ENCODE measurements around the gene EVC.

The EVC gene

DNA sequence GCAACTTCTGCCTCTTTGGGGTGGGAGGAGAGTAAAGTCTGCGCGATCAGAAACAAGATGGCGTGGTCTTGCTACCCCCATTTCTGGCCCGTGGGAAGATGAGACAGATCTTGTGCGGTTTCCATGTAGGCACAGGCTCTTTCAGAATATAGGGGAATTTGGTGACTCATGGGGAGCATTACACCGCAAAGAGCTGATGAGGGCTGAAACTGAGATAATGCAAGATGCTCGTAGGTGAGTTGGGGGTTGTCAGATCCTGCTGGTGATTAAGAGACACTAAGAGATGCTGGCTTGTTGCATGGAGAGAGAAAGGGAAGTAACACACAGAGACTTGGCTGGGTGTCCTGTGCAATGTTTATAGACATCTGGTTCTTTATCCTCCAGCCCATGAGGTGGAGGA, 1.5 kb downstream of the EVC start:
- Histone ChIP-seq H3K27ac (no peak overlapping the region), H3K27me3 (no peaks in the 10 kb centered on the region), H3K9me3 (peaks cover 0 to 5% (median 0%) of the 10 kb centered on the region in 3 donors), H3K4me1 (peaks cover 0 to 36% (median 22%) of the 10 kb centered on the region in 4 donors), H3K36me3 (peaks cover 0 to 4% (median 0%) of the 10 kb centered on the region in 3 donors), H3K4me3 (peak overlapping the region in 1 of 2 donors; percentile 64)
- no peak for DNase-seq
- intact Hi-C loops (cut with DNase I; ENCODE audit: low total_unique reads) = no loop called here
- TF ChIP-seq, protein P1, sequence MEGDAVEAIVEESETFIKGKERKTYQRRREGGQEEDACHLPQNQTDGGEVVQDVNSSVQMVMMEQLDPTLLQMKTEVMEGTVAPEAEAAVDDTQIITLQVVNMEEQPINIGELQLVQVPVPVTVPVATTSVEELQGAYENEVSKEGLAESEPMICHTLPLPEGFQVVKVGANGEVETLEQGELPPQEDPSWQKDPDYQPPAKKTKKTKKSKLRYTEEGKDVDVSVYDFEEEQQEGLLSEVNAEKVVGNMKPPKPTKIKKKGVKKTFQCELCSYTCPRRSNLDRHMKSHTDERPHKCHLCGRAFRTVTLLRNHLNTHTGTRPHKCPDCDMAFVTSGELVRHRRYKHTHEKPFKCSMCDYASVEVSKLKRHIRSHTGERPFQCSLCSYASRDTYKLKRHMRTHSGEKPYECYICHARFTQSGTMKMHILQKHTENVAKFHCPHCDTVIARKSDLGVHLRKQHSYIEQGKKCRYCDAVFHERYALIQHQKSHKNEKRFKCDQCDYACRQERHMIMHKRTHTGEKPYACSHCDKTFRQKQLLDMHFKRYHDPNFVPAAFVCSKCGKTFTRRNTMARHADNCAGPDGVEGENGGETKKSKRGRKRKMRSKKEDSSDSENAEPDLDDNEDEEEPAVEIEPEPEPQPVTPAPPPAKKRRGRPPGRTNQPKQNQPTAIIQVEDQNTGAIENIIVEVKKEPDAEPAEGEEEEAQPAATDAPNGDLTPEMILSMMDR (IDR thresholded peaks at IDR 0.05) = no peak

DNA sequence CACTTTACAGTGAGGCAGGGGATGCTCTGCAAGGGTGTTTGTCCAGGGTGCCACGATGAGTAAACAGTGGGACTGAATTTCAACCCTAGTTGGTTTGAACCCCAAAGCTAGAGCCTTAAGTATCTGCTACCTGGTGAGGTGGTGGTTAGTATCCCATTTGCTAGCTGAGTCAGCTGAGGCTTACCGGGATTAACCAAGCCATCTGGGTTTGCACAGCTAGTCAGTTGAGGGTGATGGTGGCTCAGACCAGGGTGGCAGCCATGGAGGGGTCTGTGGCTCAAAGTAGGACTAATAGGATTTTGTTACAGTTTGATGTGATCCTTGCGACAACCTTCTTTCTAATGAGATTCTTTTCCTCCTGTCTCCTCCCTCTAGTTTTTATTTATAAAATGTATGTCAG, 1.9 kb downstream of the EVC start:
- Histone ChIP-seq H3K4me1 (peaks cover 0 to 32% (median 19%) of the 10 kb centered on the region in 4 donors), H3K36me3 (peaks cover 0 to 4% (median 0%) of the 10 kb centered on the region in 3 donors), H3K9me3 (peaks cover 0 to 5% (median 0%) of the 10 kb centered on the region in 3 donors), H3K27me3 (no peaks in the 10 kb centered on the region), H3K27ac (no peak overlapping the region), H3K4me3 (no peak overlapping the region)
- TF ChIP-seq, protein P1 (IDR thresholded peaks at IDR 0.05) = no peak
- intact Hi-C loops (cut with DNase I; ENCODE audit: low total_unique reads) = no loop called here
- no peak for DNase-seq

DNA sequence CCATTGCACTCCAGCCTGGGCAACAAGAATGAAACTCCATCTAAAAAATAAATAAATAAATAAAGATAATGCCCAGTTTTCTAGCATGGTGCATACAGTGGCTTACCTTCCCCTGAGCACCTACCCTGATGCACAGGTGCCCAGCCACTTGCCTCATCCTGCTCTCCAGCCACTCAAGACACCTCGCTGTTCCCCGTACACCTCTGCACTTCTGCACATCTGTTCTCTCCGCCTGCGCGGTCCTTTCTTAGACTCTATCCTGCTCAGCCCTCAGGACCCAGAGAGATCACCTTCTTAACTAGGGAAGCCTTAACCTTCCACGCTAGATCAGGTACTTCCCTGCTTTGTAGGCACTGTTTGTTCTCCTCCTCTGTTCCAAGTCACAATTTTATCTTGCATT, 2.9 kb downstream of the EVC start:
- intact Hi-C loops (cut with DNase I; ENCODE audit: low total_unique reads) = no loop called here
- Histone ChIP-seq H3K4me3 (no peak overlapping the region), H3K36me3 (peaks cover 0 to 4% (median 1%) of the 10 kb centered on the region in 3 donors), H3K27me3 (no peaks in the 10 kb centered on the region), H3K9me3 (peaks cover 0 to 5% (median 0%) of the 10 kb centered on the region in 3 donors), H3K4me1 (peaks cover 0 to 30% (median 17%) of the 10 kb centered on the region in 4 donors), H3K27ac (no peak overlapping the region)
- DNase-seq = no peak
- TF ChIP-seq, protein P1 (IDR thresholded peaks at IDR 0.05) = no peak

DNA sequence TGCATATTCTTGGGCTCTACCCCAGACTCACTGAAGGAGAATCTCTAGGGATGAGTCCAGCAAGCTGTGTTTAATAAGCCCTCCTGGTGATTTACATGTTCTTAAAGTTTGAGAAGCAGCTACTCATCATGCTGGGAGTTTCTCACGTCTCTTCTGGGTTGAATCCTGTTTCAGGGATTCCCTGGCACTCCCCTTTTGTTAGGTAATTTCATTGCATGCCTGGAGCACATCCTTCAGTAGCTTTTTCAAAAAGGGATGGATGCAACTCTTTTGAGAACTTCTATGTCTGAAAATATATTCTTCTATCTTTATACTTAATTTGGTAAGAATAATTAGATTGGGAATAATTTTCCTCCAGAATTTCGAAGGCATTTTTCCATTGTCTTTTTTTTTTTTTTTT, 4.4 kb downstream of the EVC start:
- Histone ChIP-seq H3K27ac (no peak overlapping the region), H3K4me1 (peaks cover 0 to 17% (median 10%) of the 10 kb centered on the region in 4 donors), H3K4me3 (no peak overlapping the region), H3K36me3 (peaks cover 4 to 16% (median 14%) of the 10 kb centered on the region in 3 donors), H3K9me3 (peaks cover 0 to 5% (median 0%) of the 10 kb centered on the region in 3 donors), H3K27me3 (no peaks in the 10 kb centered on the region)
- intact Hi-C loops (cut with DNase I; ENCODE audit: low total_unique reads) = no loop called here
- TF ChIP-seq, protein P1 (IDR thresholded peaks at IDR 0.05) = no peak
- DNase-seq = no peak

DNA sequence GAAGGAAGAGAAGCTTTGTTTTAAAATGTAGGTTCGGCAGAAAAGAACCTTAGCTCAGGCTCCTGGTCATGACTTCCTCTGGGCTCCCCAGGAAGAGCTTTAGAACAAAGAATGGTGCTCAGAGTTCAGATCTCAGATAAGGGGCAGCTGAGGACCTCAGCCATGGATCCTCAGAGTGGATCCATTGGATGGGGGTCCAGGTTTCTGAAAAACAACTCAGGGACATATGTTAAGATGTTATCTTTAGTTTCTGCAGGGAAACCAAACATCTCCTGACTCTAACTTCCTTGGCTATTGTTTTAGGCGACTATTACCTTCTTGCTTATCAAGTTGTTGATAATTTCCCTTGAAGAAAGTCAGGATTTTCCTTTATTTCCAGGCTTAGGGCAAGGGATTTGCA, 5.4 kb downstream of the EVC start:
- H3K27ac ChIP-seq = no peak overlapping the region
- H3K4me3 ChIP-seq = no peak overlapping the region
- TF ChIP-seq, protein P1 (IDR thresholded peaks at IDR 0.05) = no peak
- no peak for DNase-seq
- no peaks in the 10 kb centered on the region for H3K27me3 ChIP-seq
- H3K4me1 ChIP-seq = peaks cover 0 to 14% (median 9%) of the 10 kb centered on the region in 4 donors
- peaks cover 0 to 5% (median 0%) of the 10 kb centered on the region in 3 donors for H3K9me3 ChIP-seq
- intact Hi-C loops (cut with DNase I; ENCODE audit: low total_unique reads) = no loop called here
- peaks cover 4 to 26% (median 16%) of the 10 kb centered on the region in 3 donors for H3K36me3 ChIP-seq
